GM21360 (cell line): ENCODE data around the gene EXPH5.

Experiments used
- ATAC-seq: cut with Tn5 transposase; IDR thresholded peaks from one replicate; pipeline ENCODE4 v1.9.1; 2021; ENCODE audit warnings: mild to moderate bottlenecking, moderate library complexity; ENCODE audit not compliant: unreplicated experiment

Gene EXPH5

GRCh38 chr11:108568195-108568858 lies 25.2 kb downstream of the EXPH5 start:
- ATAC-seq: no peak

GRCh38 chr11:108565653-108566052 lies 27.9 kb downstream of the EXPH5 start:
- no peak for ATAC-seq

- ATAC-seq: no peak
These were observed 30.6 kb downstream of the EXPH5 start for GRCh38 chr11:108562746-108563581.

GRCh38 chr11:108561535-108561991 lies 32.0 kb downstream of the EXPH5 start:
- no peak for ATAC-seq

GRCh38 chr11:108559904-108560303 lies 33.7 kb downstream of the EXPH5 start:
- no peak for ATAC-seq

- ATAC-seq: no peak
These were observed 34.2 kb downstream of the EXPH5 start for GRCh38 chr11:108559340-108559739.

- ATAC-seq: peak; percentile 79
These were observed 35.3 kb downstream of the EXPH5 start for GRCh38 chr11:108558222-108558621.

GRCh38 chr11:108556019-108556418 lies 37.5 kb downstream of the EXPH5 start:
- no peak for ATAC-seq

GRCh38 chr11:108551651-108552462 lies 41.7 kb downstream of the EXPH5 start:
- ATAC-seq: no peak

GRCh38 chr11:108549319-108549885 lies 44.2 kb downstream of the EXPH5 start:
- no peak for ATAC-seq

- ATAC-seq: no peak
These were observed 47.6 kb downstream of the EXPH5 start for GRCh38 chr11:108545909-108546501.

- ATAC-seq: no peak
These were observed 50.1 kb downstream of the EXPH5 start for GRCh38 chr11:108543316-108543964.

- no peak for ATAC-seq
These were observed 52.0 kb downstream of the EXPH5 start for GRCh38 chr11:108541531-108541930.

GRCh38 chr11:108538502-108538901 lies 55.1 kb downstream of the EXPH5 start:
- ATAC-seq: no peak

GRCh38 chr11:108538022-108538424 lies 55.5 kb downstream of the EXPH5 start:
- no peak for ATAC-seq

- no peak for ATAC-seq
These were observed 56.8 kb downstream of the EXPH5 start for GRCh38 chr11:108536783-108537182.

- ATAC-seq: no peak
These were observed 58.1 kb downstream of the EXPH5 start for GRCh38 chr11:108535384-108535955.

- no peak for ATAC-seq
These were observed 59.2 kb downstream of the EXPH5 start for GRCh38 chr11:108534274-108534882.

- no peak for ATAC-seq
These were observed 63.1 kb downstream of the EXPH5 start for GRCh38 chr11:108530426-108530825.
